ENCODE results near the gene PCGF3.
"Not testable (repeated sequence)": the region's sequence is repeated elsewhere in the genome, so short reads cannot be mapped to it uniquely, and the experiment has no call there.

The PCGF3 gene

GRCh38 chr4:683982-684622, 21.5 kb upstream of the PCGF3 start:
- DNase-seq: no peak

- no peak for DNase-seq
Observed at GRCh38 chr4:684623-685327, 20.9 kb upstream of the PCGF3 start.

- DNase-seq: no peak
Observed at GRCh38 chr4:685679-686412, 19.8 kb upstream of the PCGF3 start.

- DNase-seq: no peak
Observed at GRCh38 chr4:686413-687040, 19.1 kb upstream of the PCGF3 start.

- no peak for DNase-seq
Observed at GRCh38 chr4:687048-687970, 18.3 kb upstream of the PCGF3 start.

- DNase-seq: no peak
Observed at GRCh38 chr4:687971-688853, 17.4 kb upstream of the PCGF3 start.

GRCh38 chr4:688854-689681, 16.6 kb upstream of the PCGF3 start, which contains the start of gene SLC49A3:
SLC49A3 (minus strand) TSS chr4:689151; CDS start chr4:689127, 24 bp downstream.
- DNase-seq: no peak

GRCh38 chr4:689723-690122, 15.9 kb upstream of the PCGF3 start:
- DNase-seq: no peak

- no peak for DNase-seq
Observed at GRCh38 chr4:692771-693554, 12.7 kb upstream of the PCGF3 start.

GRCh38 chr4:694341-694940, 11.2 kb upstream of the PCGF3 start:
- DNase-seq: not testable (repeated sequence)

GRCh38 chr4:699816-700580, 5.6 kb upstream of the PCGF3 start:
- no peak for DNase-seq

GRCh38 chr4:700587-701264, 4.9 kb upstream of the PCGF3 start:
- DNase-seq: no peak

GRCh38 chr4:702618-703048, 3.0 kb upstream of the PCGF3 start:
- no peak for DNase-seq

- no peak for DNase-seq
Observed at GRCh38 chr4:703336-704197, 2.1 kb upstream of the PCGF3 start.

GRCh38 chr4:704198-704891, 1.3 kb upstream of the PCGF3 start:
- DNase-seq: no peak

- DNase-seq: no peak
Observed at GRCh38 chr4:704971-705277, 708 bp upstream of the PCGF3 start.
